Calu3 (cell line): ENCODE measurements around the gene APCS. TPM values are rescaled to one million over a fixed set of nuclear protein-coding genes. Genes with fewer than 3 reads are reported as not detected.
A peak's percentile ranks its signal among the peaks of the same experiment; 100 is the strongest.

ENCODE experiments used
- BruUV-seq: library from RNA; stranded (reverse); fragments of 400-500 nt; replicated peaks from 2 replicates; lab custom pipeline; 2021; lab: Mats Ljungman, UMichigan
- CTCF ChIA-PET: fragments of 300-600 bp; sonication (Branson Sonifier 250); formaldehyde crosslinking; loops from one replicate; lab custom pipeline; 2022; ENCODE audit warnings: antibody characterized with exemption; lab: Charles Lee
- DNase-seq: peaks from one replicate; pipeline ENCODE4 v3.0.0; 2022
- H3K27ac Mint-ChIP-seq: one replicate; pipeline ENCODE4 v1.8.0; 2022; ENCODE audit warnings: mixed read lengths; ENCODE audit not compliant: unreplicated experiment
- H3K27me3 Mint-ChIP-seq: one replicate; pipeline ENCODE4 v1.8.0; 2022; ENCODE audit warnings: mixed read lengths; ENCODE audit not compliant: unreplicated experiment
- H3K36me3 Mint-ChIP-seq: one replicate; pipeline ENCODE4 v1.8.0; 2022; ENCODE audit warnings: mild to moderate bottlenecking, moderate library complexity, mixed read lengths; ENCODE audit not compliant: insufficient read depth, unreplicated experiment
- H3K4me1 Mint-ChIP-seq: one replicate; pipeline ENCODE4 v1.8.0; 2022; ENCODE audit warnings: mild to moderate bottlenecking, low read depth, mixed read lengths; ENCODE audit not compliant: unreplicated experiment
- H3K4me3 Mint-ChIP-seq: one replicate; pipeline ENCODE4 v1.8.0; 2022; ENCODE audit warnings: mild to moderate bottlenecking, low read depth, moderate library complexity, mixed read lengths; ENCODE audit not compliant: unreplicated experiment
- H3K9me3 Mint-ChIP-seq: one replicate; pipeline ENCODE4 v1.8.0; 2022; ENCODE audit warnings: low read depth, mixed read lengths; ENCODE audit not compliant: unreplicated experiment
- intact Hi-C: fragments of 100-400 bp; cut with micrococcal nuclease; formaldehyde crosslinking; loops from one replicate; pipeline ENCODE4 v1.10.0; 2022; ENCODE audit not compliant: unreplicated experiment
- total RNA-seq: library from RNA; stranded (reverse); gene quantifications from 2 replicates; pipeline ENCODE4 v1.2.3, GENCODE V29; 2022
- TF ChIP-seq, protein P1 (sequence below): fragments of 200-600 bp; IDR thresholded peaks from one replicate; pipeline ENCODE4 v1.8.0; 2022; ENCODE audit warnings: antibody characterized with exemption; ENCODE audit not compliant: unreplicated experiment

The APCS gene
- total RNA-seq, 1 experiment from 2014 or later = 0.66 TPM

DNA sequence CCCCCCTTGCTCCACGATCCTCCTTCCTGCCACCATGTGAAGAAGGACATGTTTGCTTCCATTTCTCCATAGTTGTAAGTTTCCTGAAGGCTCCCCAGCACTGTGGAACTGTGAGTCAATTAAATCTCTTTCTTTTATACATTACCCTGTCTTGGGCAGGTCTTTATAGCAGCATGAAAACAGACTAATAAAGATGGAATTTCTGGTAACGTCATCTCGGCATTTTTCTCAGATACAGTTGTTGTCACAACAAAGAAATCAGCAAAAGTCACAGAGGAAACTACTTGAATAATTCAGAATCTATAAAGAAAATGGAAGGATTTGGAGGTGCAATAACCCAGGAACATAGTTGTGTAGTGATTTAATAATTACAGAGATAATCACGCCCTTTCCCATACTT, 4.4 kb downstream of the APCS start:
- H3K27me3 Mint-ChIP-seq = no peaks in the 10 kb centered on the region
- BruUV-seq = no TSS peak
- TF ChIP-seq, protein P1, sequence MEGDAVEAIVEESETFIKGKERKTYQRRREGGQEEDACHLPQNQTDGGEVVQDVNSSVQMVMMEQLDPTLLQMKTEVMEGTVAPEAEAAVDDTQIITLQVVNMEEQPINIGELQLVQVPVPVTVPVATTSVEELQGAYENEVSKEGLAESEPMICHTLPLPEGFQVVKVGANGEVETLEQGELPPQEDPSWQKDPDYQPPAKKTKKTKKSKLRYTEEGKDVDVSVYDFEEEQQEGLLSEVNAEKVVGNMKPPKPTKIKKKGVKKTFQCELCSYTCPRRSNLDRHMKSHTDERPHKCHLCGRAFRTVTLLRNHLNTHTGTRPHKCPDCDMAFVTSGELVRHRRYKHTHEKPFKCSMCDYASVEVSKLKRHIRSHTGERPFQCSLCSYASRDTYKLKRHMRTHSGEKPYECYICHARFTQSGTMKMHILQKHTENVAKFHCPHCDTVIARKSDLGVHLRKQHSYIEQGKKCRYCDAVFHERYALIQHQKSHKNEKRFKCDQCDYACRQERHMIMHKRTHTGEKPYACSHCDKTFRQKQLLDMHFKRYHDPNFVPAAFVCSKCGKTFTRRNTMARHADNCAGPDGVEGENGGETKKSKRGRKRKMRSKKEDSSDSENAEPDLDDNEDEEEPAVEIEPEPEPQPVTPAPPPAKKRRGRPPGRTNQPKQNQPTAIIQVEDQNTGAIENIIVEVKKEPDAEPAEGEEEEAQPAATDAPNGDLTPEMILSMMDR = no peak
- peaks cover 13% of the 10 kb centered on the region for H3K9me3 Mint-ChIP-seq
- no peak overlapping the region for H3K27ac Mint-ChIP-seq
- no peak overlapping the region for H3K4me3 Mint-ChIP-seq
- no peak for DNase-seq
- no peaks in the 10 kb centered on the region for H3K36me3 Mint-ChIP-seq
- peaks cover 3% of the 10 kb centered on the region for H3K4me1 Mint-ChIP-seq
- CTCF ChIA-PET = no interaction called here
- intact Hi-C loops = no loop called here

DNA sequence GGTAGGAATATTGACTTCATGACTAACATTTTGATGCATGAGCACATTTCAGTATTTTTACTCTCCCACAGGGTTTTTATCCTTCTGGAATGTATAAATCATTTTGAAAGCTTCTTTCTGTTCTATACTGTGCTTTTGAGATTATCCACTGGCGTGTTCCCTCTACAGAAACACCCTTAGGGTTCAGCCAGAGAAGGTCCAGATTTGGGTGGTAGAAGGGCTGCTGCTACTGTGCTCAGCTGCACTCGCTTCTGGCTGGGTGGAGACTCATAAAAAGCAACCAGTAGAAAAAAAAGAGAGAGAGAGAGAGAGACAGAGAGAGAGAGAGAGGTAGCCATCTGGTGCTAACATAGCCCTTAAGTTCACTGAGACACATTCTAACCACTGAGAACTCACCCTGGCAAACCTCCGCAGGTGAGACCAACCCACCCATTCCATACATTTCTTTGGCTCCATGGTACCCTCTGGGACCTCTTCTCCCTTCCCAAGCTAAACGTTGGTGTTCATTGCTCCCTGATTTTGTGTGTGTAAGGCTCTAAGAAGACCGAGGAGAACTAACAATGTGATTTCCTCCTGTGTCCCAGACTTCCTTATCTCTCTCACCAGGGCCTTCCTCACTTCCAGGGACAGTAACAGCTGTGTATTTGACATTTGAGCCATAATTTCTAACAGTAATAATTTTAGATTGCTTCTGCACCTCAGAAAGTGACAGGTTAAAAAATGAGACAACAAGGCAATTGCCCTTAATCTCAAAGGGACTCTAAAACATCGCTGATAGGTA, 7.2 kb downstream of the APCS start:
- BruUV-seq = no TSS peak
- DNase-seq = no peak
- peaks cover 26% of the 10 kb centered on the region for H3K4me1 Mint-ChIP-seq
- H3K36me3 Mint-ChIP-seq = no peaks in the 10 kb centered on the region
- CTCF ChIA-PET = no interaction called here
- intact Hi-C loops = loop anchor here (5.0 kb wide), 2 partner anchors 38 to 182 kb away; no protein-coding TSS in a partner anchor
- H3K27ac Mint-ChIP-seq = no peak overlapping the region
- peaks cover 11% of the 10 kb centered on the region for H3K9me3 Mint-ChIP-seq
- no peaks in the 10 kb centered on the region for H3K27me3 Mint-ChIP-seq
- H3K4me3 Mint-ChIP-seq = no peak overlapping the region
- TF ChIP-seq, protein P1 = no peak

DNA sequence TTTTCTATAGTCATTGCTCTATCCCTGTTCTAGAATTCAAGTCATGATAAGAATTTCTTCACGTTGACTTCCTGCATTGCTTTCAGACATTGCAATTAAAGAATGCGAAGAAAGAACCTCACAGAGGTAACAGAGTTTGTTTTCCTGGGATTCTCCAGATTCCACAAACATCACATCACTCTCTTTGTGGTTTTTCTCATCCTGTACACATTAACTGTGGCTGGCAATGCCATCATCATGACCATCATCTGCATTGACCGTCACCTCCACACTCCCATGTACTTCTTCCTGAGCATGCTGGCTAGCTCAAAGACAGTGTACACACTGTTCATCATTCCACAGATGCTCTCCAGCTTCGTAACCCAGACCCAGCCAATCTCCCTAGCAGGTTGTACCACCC, 10.6 kb downstream of the APCS start:
- Mint-ChIP-seq H3K4me3 (peak overlapping the region; percentile 25), H3K27me3 (no peaks in the 10 kb centered on the region), H3K4me1 (peaks cover 34% of the 10 kb centered on the region), H3K9me3 (peaks cover 9% of the 10 kb centered on the region), H3K36me3 (no peaks in the 10 kb centered on the region), H3K27ac (peak overlapping the region; percentile 66)
- TF ChIP-seq, protein P1 = no peak
- intact Hi-C loops = loop anchor here (5.0 kb wide), 2 partner anchors 41 to 179 kb away; no protein-coding TSS in a partner anchor
- CTCF ChIA-PET = no interaction called here
- DNase-seq = peak; percentile 54
- BruUV-seq = no TSS peak

DNA sequence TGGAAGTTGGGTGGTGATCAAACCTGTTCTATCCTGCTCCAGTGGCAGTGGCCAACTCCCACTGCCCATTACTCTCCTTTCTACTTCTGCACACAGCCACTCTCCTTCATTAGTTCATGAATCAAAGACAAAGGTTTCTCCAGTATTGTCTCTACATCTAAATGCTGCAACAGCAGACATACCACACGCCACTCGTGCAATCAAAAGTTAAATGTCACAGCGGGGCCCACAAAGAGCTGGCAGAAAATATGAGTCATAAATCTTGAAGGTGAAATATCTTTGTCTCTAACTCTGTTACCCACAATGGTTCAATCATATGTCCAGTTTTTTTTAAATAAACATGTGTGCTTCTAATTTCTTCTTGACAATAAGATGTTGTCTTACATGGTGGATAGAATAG, 13.3 kb downstream of the APCS start:
- peak overlapping the region; percentile 18 for H3K27ac Mint-ChIP-seq
- H3K9me3 Mint-ChIP-seq = peaks cover 13% of the 10 kb centered on the region
- H3K4me3 Mint-ChIP-seq = no peak overlapping the region
- peaks cover 34% of the 10 kb centered on the region for H3K4me1 Mint-ChIP-seq
- TF ChIP-seq, protein P1 = no peak
- no peaks in the 10 kb centered on the region for H3K27me3 Mint-ChIP-seq
- CTCF ChIA-PET = no interaction called here
- DNase-seq = no peak
- H3K36me3 Mint-ChIP-seq = no peaks in the 10 kb centered on the region
- BruUV-seq = no TSS peak
- intact Hi-C loops = no loop called here
